ENCODE measurements around the gene EXOSC3.
"Not testable (repeated sequence)": the region's sequence is repeated elsewhere in the genome, so short reads cannot be mapped to it uniquely, and the experiment has no call there.

Gene EXOSC3

GRCh38 chr9:37784616-37785483, at the start of gene EXOSC3:
TSS of gene EXOSC3 (minus strand) at chr9:37785064. CDS start at chr9:37785044, 20 bp downstream.
- in situ Hi-C loops (cut with HindIII; ENCODE audit: low pct_ligation_motif_present, low pct_unique_long_range_greater_than_20kb, low sequenced_read_pairs), result no loop called here
- peak; percentile 89 for DNase-seq

- in situ Hi-C loops (cut with HindIII; ENCODE audit: low pct_ligation_motif_present, low pct_unique_long_range_greater_than_20kb, low sequenced_read_pairs), result no loop called here
- DNase-seq, result no peak
Observed at GRCh38 chr9:37827483-37828165, 42.8 kb upstream of the EXOSC3 start.

DNA sequence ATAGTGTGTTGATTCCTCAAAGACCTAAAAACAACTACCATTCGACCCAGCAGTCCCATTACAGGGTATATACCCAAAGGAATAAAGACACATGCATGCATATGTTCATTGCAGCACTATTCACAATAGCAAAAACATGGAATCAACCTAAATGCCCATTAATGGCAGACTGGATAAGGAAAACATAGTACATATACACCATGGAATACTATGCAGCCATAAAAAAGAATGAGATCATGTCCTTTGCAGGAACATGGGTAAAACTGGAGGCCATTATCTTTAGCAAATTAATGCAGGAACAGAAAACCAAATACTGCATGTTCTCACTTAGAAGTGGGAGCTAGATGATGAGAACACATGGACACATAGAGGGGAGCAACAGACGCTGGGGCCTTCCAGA, 40.3 kb upstream of the EXOSC3 start:
- in situ Hi-C loops (cut with HindIII; ENCODE audit: low pct_ligation_motif_present, low pct_unique_long_range_greater_than_20kb, low sequenced_read_pairs); DNase-seq: not testable (repeated sequence)

- DNase-seq, result no peak
- in situ Hi-C loops (cut with HindIII; ENCODE audit: low pct_ligation_motif_present, low pct_unique_long_range_greater_than_20kb, low sequenced_read_pairs), result no loop called here
Observed at GRCh38 chr9:37820142-37820541, 35.3 kb upstream of the EXOSC3 start.

DNA sequence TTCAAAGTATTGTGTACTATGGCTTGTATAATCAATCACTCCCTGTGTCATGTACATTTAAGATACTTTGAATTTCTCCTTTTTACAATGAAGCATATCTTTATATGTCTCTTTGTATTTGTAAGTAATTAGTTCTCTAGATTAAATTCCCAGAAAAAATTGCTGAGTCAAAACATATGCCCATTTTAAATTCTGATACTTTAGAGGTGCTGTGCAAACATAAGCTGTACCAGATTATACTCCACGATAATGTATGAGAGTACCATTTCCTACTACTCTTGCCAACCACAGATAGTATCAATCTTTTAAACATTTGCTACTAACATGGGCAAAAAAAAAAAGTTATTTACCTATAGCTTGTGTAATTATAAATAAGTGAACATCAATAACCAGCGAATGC, 34.0 kb upstream of the EXOSC3 start:
- in situ Hi-C loops (cut with HindIII; ENCODE audit: low pct_ligation_motif_present, low pct_unique_long_range_greater_than_20kb, low sequenced_read_pairs), result no loop called here
- DNase-seq, result no peak

- no peak for DNase-seq
- in situ Hi-C loops (cut with HindIII; ENCODE audit: low pct_ligation_motif_present, low pct_unique_long_range_greater_than_20kb, low sequenced_read_pairs), result no loop called here
Observed at GRCh38 chr9:37812773-37813379, 28.0 kb upstream of the EXOSC3 start.

DNA sequence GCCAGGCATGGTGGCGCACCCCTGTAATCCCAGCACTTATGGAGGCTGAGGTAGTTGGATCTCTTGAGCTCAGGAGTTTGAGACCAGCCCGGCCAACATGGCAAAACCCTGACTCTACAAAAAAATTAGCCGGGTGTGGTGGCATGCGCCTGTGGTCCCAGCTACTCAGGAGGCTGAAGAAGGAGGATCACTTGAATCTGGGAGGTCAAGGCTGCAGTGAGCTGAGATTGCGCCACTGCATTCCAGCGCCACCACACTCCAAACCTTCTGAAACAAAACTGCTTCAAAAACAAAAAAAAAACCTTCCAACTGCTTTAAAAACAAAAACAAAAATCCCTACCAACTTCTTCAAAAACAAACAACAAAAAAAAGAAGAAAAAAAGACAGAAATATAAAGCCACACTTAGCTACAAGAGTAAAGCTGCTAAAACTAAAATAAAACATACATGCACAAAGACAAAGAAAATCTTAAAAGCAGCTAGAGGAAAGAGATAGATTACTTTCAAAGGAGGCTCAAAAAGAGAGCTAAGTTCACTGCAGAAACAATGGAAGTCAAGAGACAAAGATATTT, 27.1 kb upstream of the EXOSC3 start:
- in situ Hi-C loops (cut with HindIII; ENCODE audit: low pct_ligation_motif_present, low pct_unique_long_range_greater_than_20kb, low sequenced_read_pairs), result no loop called here
- no peak for DNase-seq

- DNase-seq; in situ Hi-C loops (cut with HindIII; ENCODE audit: low pct_ligation_motif_present, low pct_unique_long_range_greater_than_20kb, low sequenced_read_pairs): not testable (repeated sequence)
Observed at GRCh38 chr9:37809676-37810075, 24.8 kb upstream of the EXOSC3 start.

- in situ Hi-C loops (cut with HindIII; ENCODE audit: low pct_ligation_motif_present, low pct_unique_long_range_greater_than_20kb, low sequenced_read_pairs), result no loop called here
Observed at GRCh38 chr9:37806271-37806670, 21.4 kb upstream of the EXOSC3 start.

GRCh38 chr9:37801959-37802711, 17.3 kb upstream of the EXOSC3 start:
- in situ Hi-C loops (cut with HindIII; ENCODE audit: low pct_ligation_motif_present, low pct_unique_long_range_greater_than_20kb, low sequenced_read_pairs), result no loop called here

More at GRCh38 chr9:37806271-37806670, 21.4 kb upstream of the EXOSC3 start:
- no peak for DNase-seq

DNA sequence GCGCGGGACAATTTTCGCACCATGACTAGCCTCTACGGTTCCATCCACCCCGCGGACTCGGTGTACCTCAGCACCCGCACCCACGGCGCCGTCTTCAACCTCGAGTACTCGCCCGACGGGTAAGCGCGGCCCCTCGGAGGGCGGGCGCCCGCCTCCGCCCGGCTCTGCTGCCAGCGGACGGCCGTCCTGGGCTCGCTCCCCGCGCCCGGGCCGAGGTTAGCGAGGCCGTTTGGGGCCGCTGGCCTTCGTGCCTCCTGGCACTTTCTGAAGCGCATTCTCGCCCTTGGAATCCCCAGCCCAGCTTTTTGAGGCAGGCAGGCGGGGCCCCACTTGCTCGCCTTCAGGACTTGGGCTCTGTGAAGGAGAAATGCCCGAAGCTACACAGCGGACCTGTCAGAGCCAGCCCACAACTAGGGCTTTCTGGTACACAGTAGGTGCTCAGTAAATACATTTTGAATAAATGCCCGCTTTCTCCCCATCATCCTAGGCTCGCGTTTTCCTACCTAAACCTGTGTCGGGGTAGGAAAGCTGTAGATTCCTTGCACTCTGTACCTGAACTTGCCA, 16.5 kb upstream of the EXOSC3 start:
- in situ Hi-C loops (cut with HindIII; ENCODE audit: low pct_ligation_motif_present, low pct_unique_long_range_greater_than_20kb, low sequenced_read_pairs), result no loop called here

More at GRCh38 chr9:37801959-37802711, 17.3 kb upstream of the EXOSC3 start:
- DNase-seq, result no peak

DNA sequence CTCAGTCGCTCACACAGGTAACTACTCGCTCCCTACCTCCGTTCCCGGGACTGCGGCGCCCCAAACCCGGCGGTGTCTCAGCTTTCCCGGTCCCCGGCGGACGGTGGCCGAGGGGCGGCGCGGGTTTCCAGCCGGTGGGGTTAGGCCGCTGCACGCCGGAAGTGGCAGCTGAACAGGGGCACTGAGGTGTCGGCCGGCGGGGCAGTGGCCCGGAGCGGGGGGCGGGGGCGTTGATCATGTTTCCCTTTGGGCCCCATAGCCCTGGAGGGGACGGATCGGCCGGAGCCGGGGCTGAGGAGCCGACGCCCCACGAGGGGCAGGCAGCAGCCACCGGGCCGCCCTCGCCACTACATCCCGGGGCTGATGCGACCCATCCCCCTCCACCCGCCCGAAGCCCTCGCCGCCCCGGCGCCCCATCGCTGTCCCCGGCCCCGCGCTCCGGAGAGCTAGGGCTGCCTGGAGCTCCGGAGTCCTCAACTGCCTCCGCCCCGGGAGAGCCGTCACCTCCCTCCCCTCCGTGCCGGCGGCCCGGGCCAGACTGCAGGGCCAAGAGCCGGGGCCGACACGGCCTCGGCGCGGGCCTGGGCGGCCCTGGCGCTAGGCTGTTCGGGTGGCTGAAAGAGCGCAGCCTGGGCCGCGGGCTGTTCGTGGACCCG, 15.9 kb upstream of the EXOSC3 start, which contains the start of gene DCAF10:
TSS of gene DCAF10 (plus strand) at position 167 of the 656 bp plus-strand sequence. CDS start at position 237, 70 bp downstream.
- DNase-seq, result peak; percentile 79
- in situ Hi-C loops (cut with HindIII; ENCODE audit: low pct_ligation_motif_present, low pct_unique_long_range_greater_than_20kb, low sequenced_read_pairs), result no loop called here

More for the DNA sequence above, 16.5 kb upstream of the EXOSC3 start:
- DNase-seq, result peak; percentile 19

DNA sequence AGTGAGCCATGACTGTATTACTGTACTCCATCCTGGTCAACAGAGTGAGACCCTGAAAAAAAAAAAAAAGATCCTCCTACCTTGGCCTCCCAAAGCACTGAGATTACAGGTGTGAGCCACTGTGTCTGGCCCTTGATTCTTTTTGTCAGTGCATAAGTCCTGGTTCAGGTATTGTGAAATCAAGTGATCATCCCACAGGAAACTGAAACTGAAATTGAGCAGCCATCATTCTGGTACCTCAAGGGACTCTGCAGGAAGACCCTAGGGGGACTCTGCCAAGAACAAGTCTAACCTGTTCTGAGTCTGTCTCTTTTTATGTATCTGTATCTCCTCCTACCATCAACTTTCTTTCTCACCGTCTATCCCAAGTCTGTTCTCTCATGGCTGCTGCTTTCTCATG, 13.8 kb upstream of the EXOSC3 start:
- DNase-seq, result no peak
- in situ Hi-C loops (cut with HindIII; ENCODE audit: low pct_ligation_motif_present, low pct_unique_long_range_greater_than_20kb, low sequenced_read_pairs), result no loop called here

- in situ Hi-C loops (cut with HindIII; ENCODE audit: low pct_ligation_motif_present, low pct_unique_long_range_greater_than_20kb, low sequenced_read_pairs), result no loop called here
Observed at GRCh38 chr9:37796232-37796631, 11.4 kb upstream of the EXOSC3 start.

DNA sequence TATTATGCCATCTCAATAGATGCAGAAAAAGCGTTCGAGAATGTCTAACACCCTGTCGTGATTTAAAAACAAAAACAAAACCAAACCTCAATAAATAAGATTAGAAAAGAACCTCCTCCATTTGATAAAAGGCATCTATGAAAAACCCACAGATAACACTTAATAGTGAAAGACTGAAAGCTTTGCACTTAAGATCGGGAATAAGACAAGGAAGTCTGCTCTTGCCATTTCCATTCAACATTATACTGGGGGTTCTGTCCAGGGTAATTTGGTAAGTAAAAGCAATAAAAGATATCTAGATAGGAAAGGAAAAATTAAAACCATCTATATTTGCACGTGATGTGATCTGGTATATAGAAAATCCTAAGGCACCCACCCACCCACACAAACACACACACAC, 7.3 kb upstream of the EXOSC3 start:
- in situ Hi-C loops (cut with HindIII; ENCODE audit: low pct_ligation_motif_present, low pct_unique_long_range_greater_than_20kb, low sequenced_read_pairs), result no loop called here
- no peak for DNase-seq

More at GRCh38 chr9:37796232-37796631, 11.4 kb upstream of the EXOSC3 start:
- DNase-seq, result no peak

DNA sequence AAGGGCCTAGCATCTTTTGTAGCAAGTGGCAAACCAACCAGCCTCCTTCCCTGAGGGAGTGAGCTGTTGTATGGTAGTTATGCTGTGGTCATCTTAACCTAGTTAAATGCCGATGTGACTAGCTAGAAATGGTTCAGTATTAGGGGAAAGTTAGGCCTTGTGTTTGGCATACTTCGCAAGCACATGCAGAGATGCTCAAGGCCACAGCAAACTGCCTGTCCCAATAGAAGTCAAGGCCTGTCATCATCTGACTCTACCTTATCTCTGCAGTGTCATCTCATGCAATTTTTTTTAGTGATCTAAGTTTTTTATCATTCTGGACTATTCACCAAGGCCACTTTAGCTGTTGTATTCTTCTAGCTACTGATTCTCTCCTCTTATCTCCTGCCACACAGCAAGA, 5.2 kb upstream of the EXOSC3 start:
- in situ Hi-C loops (cut with HindIII; ENCODE audit: low pct_ligation_motif_present, low pct_unique_long_range_greater_than_20kb, low sequenced_read_pairs), result no loop called here

GRCh38 chr9:37788332-37788731, 3.5 kb upstream of the EXOSC3 start:
- DNase-seq, result no peak
- in situ Hi-C loops (cut with HindIII; ENCODE audit: low pct_ligation_motif_present, low pct_unique_long_range_greater_than_20kb, low sequenced_read_pairs), result no loop called here

More for the DNA sequence above, 5.2 kb upstream of the EXOSC3 start:
- no peak for DNase-seq
